GM23338 (cell line): ENCODE measurements around the gene AP3D1. TPM values are rescaled to one million over a fixed set of nuclear protein-coding genes. Genes with fewer than 3 reads are reported as not detected.

ENCODE experiments used
- ATAC-seq: fragments of 200-7000 bp; cut with Tn5 transposase; 3 replicates; pipeline ENCODE4 v1.9.1; 2020
- DNase-seq: peaks from one replicate; pipeline ENCODE4 v3.0.0-alpha.2; 2015; ENCODE audit warnings: low spot score
- H2AFZ ChIP-seq: fragments of 200-600 bp; sonication (generic); 2 replicates; pipeline ENCODE4 v1.8.0; 2016; ENCODE audit warnings: antibody characterized with exemption, mild to moderate bottlenecking, moderate library complexity
- H3F3A ChIP-seq: fragments of 200-600 bp; sonication (generic); replicated peaks from 2 replicates; pipeline ENCODE4 v1.8.0; 2017; ENCODE audit warnings: antibody characterized with exemption, mixed run types, low read depth
- H3K27ac ChIP-seq: fragments of 200-600 bp; sonication (generic); 2 replicates; pipeline ENCODE4 v1.6.1; 2016; ENCODE audit warnings: low read depth
- H3K27me3 ChIP-seq: fragments of 200-600 bp; sonication (generic); 2 replicates; pipeline ENCODE4 v1.8.0; 2016; ENCODE audit warnings: mild to moderate bottlenecking, mixed run types, moderate library complexity; ENCODE audit not compliant: insufficient read depth
- H3K36me3 ChIP-seq: fragments of 200-600 bp; sonication (generic); 2 replicates; pipeline ENCODE4 v1.8.0; 2016; ENCODE audit warnings: mild to moderate bottlenecking; ENCODE audit not compliant: insufficient read depth
- H3K4me1 ChIP-seq: fragments of 200-600 bp; sonication (generic); 2 replicates; pipeline ENCODE4 v1.8.0; 2016; ENCODE audit warnings: mild to moderate bottlenecking, moderate library complexity; ENCODE audit not compliant: insufficient read depth
- H3K4me2 ChIP-seq: fragments of 200-600 bp; sonication (generic); 2 replicates; pipeline ENCODE4 v1.7.1; 2017; ENCODE audit warnings: mixed run types
- H3K4me3 ChIP-seq: fragments of 200-600 bp; sonication (generic); 2 replicates; pipeline ENCODE4 v1.6.1; 2016; ENCODE audit warnings: mixed run types
- H3K79me2 ChIP-seq: fragments of 200-600 bp; sonication (generic); replicated peaks from 2 replicates; pipeline ENCODE4 v1.8.0; 2017; ENCODE audit warnings: mild to moderate bottlenecking; ENCODE audit not compliant: insufficient read depth
- H3K9me2 ChIP-seq: fragments of 200-600 bp; sonication (generic); 2 replicates; pipeline ENCODE4 v1.8.0; 2017; ENCODE audit not compliant: insufficient read depth
- H4K20me1 ChIP-seq: fragments of 200-600 bp; sonication (generic); replicated peaks from 2 replicates; pipeline ENCODE4 v1.8.0; 2017; ENCODE audit warnings: mild to moderate bottlenecking; ENCODE audit not compliant: insufficient read depth
- H3K27ac Mint-ChIP-seq: 2 replicates; pipeline ENCODE4 v1.8.0; 2020; ENCODE audit warnings: inconsistent platforms, mild to moderate bottlenecking, moderate library complexity, mixed read lengths
- H3K27me3 Mint-ChIP-seq: 3 replicates; pipeline ENCODE4 v1.8.0; 2022; ENCODE audit warnings: low read depth, mild to moderate bottlenecking, moderate library complexity, mixed read lengths, inconsistent platforms; ENCODE audit not compliant: insufficient read depth, poor library complexity
- H3K36me3 Mint-ChIP-seq: 3 replicates; pipeline ENCODE4 v1.8.0; 2021; ENCODE audit warnings: low read depth, mild to moderate bottlenecking, inconsistent platforms, moderate library complexity, mixed read lengths
- H3K4me1 Mint-ChIP-seq: 3 replicates; pipeline ENCODE4 v1.8.0; 2020; ENCODE audit warnings: mild to moderate bottlenecking, inconsistent platforms, mixed read lengths
- H3K4me3 Mint-ChIP-seq: 3 replicates; pipeline ENCODE4 v1.8.0; 2021; ENCODE audit warnings: moderate library complexity, mild to moderate bottlenecking, inconsistent platforms, mixed read lengths
- H3K9me3 Mint-ChIP-seq: 3 replicates; pipeline ENCODE4 v1.8.0; 2020; ENCODE audit warnings: moderate library complexity, mild to moderate bottlenecking, inconsistent platforms, mixed read lengths
- CREB1 ChIP-seq: fragments of 250-450 bp; sonication (Bioruptor Pico); IDR thresholded peaks from 2 replicates; pipeline ENCODE4 v1.5.0; 2020; ENCODE audit warnings: low read depth, mild to moderate bottlenecking, moderate library complexity
- EZH2 ChIP-seq: fragments of 200-600 bp; sonication (generic); IDR thresholded peaks from one replicate; pipeline ENCODE4 v1.8.0; 2017; ENCODE audit warnings: antibody characterized with exemption, mild to moderate bottlenecking, low read depth; ENCODE audit not compliant: unreplicated experiment
- EZH2phosphoT487 ChIP-seq: fragments of 200-600 bp; sonication (generic); IDR thresholded peaks from one replicate; pipeline ENCODE4 v1.8.1; 2018; ENCODE audit warnings: antibody characterized with exemption; ENCODE audit not compliant: unreplicated experiment
- JUNB ChIP-seq: IDR thresholded peaks from one replicate; pipeline ENCODE4 v1.6.1; 2016; ENCODE audit warnings: antibody characterized with exemption; ENCODE audit not compliant: unreplicated experiment
- NANOG ChIP-seq: IDR thresholded peaks from 2 replicates; pipeline ENCODE4 v1.6.1; 2016; ENCODE audit warnings: antibody characterized with exemption, borderline replicate concordance
- POLR2AphosphoS5 ChIP-seq: IDR thresholded peaks from 2 replicates; pipeline ENCODE4 v1.6.1; 2016; ENCODE audit warnings: antibody characterized with exemption, low read depth
- STAT1 ChIP-seq: IDR thresholded peaks from one replicate; pipeline ENCODE4 v1.6.1; 2016; ENCODE audit warnings: antibody characterized with exemption; ENCODE audit not compliant: unreplicated experiment
- ZNF114 ChIP-seq: fragments of 250-450 bp; sonication (Bioruptor Pico); IDR thresholded peaks from 2 replicates; pipeline ENCODE4 v1.5.0; 2020; ENCODE audit warnings: mild to moderate bottlenecking, moderate library complexity
- ZNF331 ChIP-seq: fragments of 250-450 bp; sonication (Bioruptor Pico); IDR thresholded peaks from 2 replicates; pipeline ENCODE4 v1.5.0; 2020; ENCODE audit warnings: low read depth, mild to moderate bottlenecking, moderate library complexity
- polyA plus RNA-seq: library from polyadenylated mRNA; unstranded; fragments of >200 nt; fragmentation: Nextera tagmentation; extraction: Ambion mirVana; gene quantifications from 2 replicates; pipeline ENCODE4 v1.2.1, GENCODE V29; 2016
- total RNA-seq: library from RNA; depleted of rRNA; stranded (reverse); fragments of >200 nt; shearing (Covaris generic); gene quantifications from 2 replicates; pipeline ENCODE4 v1.2.3, GENCODE V29; 2014
- TF ChIP-seq, protein P1 (sequence below), 2 experiments: fragments of 200-600 bp in 1 of 2; sonication (generic) in 1 of 2; conservative IDR thresholded peaks; 2 replicates each; pipeline versions ENCODE4 v1.5.1 to v1.6.1; 2016 to 2017; ENCODE audit warnings: antibody characterized with exemption in 2 of 2, low read depth in 2 of 2, mild to moderate bottlenecking in 2 of 2, moderate library complexity in 1 of 2
- TF ChIP-seq, protein P2 (sequence below): fragments of 250-450 bp; sonication (Bioruptor Pico); IDR thresholded peaks from 2 replicates; pipeline ENCODE4 v1.5.0; 2020; ENCODE audit warnings: mild to moderate bottlenecking, moderate library complexity
- TF ChIP-seq, protein P3 (sequence below): IDR thresholded peaks from 2 replicates; pipeline ENCODE4 v1.6.1; 2016; ENCODE audit warnings: antibody characterized with exemption

Gene AP3D1
- total and polyA plus RNA-seq, 2 experiments from 2014 or later = 101 to 236 TPM

DNA sequence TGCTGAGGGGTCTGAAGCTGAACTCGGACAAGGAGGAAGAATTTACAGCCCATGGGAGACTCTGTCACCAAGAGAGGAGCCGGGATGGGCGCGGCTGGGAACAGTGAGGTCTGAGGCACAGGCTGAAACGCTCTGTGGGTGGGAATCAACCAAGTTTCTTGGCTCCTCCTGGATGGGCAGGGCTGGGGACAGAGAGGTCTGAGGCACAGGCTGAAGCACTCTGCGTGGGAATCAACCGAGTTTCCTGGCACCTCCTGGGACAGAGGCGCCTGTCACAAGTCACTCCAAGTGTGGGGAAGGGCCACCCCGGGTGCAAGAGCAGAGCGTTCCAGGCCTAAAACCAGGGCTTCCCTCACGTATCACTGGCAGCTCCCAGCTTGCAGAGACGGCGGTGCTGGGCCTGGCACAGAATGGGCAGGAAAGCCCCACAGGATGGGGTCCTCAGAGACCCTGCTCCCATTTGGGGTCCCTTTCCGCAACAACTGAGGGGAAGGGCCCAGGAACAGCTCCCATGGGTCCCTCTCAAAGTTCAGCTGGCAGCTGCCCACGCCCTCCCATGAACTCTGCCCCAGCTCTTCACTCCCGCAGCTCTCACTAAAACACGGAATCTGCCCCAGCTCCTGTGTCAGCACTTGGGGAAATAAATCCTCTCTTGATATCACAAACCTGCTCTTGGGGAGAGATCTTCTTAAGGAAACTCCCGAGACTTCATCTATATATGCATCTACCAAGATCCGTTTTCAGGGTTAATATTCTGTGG, 18.5 kb downstream of the AP3D1 start:
- H3K27me3 ChIP-seq = no peaks in the 10 kb centered on the region
- Mint-ChIP-seq H3K27ac (no peak overlapping the region), H3K9me3 (no peaks in the 10 kb centered on the region), H3K4me1 (no peaks in the 10 kb centered on the region; the same call in 2 of the 3 replicates), H3K36me3 (peaks cover 59% of the 10 kb centered on the region), H3K27me3 (peaks cover 7% of the 10 kb centered on the region), H3K4me3 (no peak overlapping the region; the same call in 2 of the 3 replicates)
- ATAC-seq = no peak
- DNase-seq = no peak
- H3K4me1 ChIP-seq = no peaks in the 10 kb centered on the region
- H2AFZ ChIP-seq = no peak overlapping the region
- 0 out of 2 replicates have a peak, but pooled peaks cover 8% of the 10 kb centered on the region for H3F3A ChIP-seq
- H3K36me3 ChIP-seq = peaks cover 17% of the 10 kb centered on the region; the same call in 1 of the 2 replicates
- H4K20me1 ChIP-seq = peaks cover 24% of the 10 kb centered on the region
- TF ChIP-seq EZH2 (no peak), EZH2phosphoT487 (no peak), CREB1 (CRISPR knock-in tag) (no peak), STAT1 (no peak), ZNF331 (CRISPR knock-in tag) (no peak)
- TF ChIP-seq, protein P1, sequence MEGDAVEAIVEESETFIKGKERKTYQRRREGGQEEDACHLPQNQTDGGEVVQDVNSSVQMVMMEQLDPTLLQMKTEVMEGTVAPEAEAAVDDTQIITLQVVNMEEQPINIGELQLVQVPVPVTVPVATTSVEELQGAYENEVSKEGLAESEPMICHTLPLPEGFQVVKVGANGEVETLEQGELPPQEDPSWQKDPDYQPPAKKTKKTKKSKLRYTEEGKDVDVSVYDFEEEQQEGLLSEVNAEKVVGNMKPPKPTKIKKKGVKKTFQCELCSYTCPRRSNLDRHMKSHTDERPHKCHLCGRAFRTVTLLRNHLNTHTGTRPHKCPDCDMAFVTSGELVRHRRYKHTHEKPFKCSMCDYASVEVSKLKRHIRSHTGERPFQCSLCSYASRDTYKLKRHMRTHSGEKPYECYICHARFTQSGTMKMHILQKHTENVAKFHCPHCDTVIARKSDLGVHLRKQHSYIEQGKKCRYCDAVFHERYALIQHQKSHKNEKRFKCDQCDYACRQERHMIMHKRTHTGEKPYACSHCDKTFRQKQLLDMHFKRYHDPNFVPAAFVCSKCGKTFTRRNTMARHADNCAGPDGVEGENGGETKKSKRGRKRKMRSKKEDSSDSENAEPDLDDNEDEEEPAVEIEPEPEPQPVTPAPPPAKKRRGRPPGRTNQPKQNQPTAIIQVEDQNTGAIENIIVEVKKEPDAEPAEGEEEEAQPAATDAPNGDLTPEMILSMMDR (conservative IDR thresholded peaks at IDR 0.05; ENCODE audit: low read depth in 2 of 2) = no peak
- H3K9me2 ChIP-seq = no peaks in the 10 kb centered on the region
- no peak overlapping the region for H3K4me3 ChIP-seq
- H3K27ac ChIP-seq = no peak overlapping the region
- H3K79me2 ChIP-seq = peaks cover 29% of the 10 kb centered on the region
- H3K4me2 ChIP-seq = no peak overlapping the region

DNA sequence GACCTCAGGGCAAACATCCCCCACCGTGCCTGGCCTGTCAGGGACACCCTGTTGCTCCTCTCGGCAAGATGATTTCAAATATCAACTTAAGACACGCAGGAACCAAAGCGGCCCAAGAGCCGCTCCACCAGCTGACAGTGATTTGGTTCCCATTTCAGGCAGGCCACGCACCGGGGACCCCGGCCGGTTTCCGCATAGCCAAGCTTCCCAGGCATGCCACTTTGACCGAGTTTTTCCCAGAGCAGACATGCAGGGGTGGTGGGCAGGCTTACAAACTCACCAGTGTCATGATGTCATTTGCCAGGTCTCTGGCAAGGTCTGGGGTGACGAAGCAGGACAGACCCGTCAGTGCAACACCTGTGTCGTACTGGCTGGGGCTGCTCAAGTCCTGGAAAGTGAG, 19.2 kb downstream of the AP3D1 start:
- H3K9me3 Mint-ChIP-seq = no peaks in the 10 kb centered on the region
- no peak overlapping the region for H3K4me3 Mint-ChIP-seq
- no peak for ATAC-seq
- DNase-seq = no peak
- H3K9me2 ChIP-seq = no peaks in the 10 kb centered on the region
- no peak overlapping the region for H3K27ac Mint-ChIP-seq
- H3K36me3 Mint-ChIP-seq = peaks cover 60% of the 10 kb centered on the region
- H3K4me2 ChIP-seq = no peak overlapping the region
- 0 out of 2 replicates have a peak, but pooled peaks cover 8% of the 10 kb centered on the region for H3F3A ChIP-seq
- H3K27ac ChIP-seq = no peak overlapping the region
- peaks cover 3% of the 10 kb centered on the region for H3K27me3 Mint-ChIP-seq
- peaks cover 17% of the 10 kb centered on the region for H4K20me1 ChIP-seq
- no peak overlapping the region for H3K4me3 ChIP-seq
- peaks cover 22% of the 10 kb centered on the region for H3K79me2 ChIP-seq
- H2AFZ ChIP-seq = no peak overlapping the region
- H3K27me3 ChIP-seq = no peaks in the 10 kb centered on the region
- H3K4me1 Mint-ChIP-seq = no peaks in the 10 kb centered on the region; the same call in 2 of the 3 replicates
- H3K36me3 ChIP-seq = peaks cover 17% of the 10 kb centered on the region; the same call in 1 of the 2 replicates
- no peaks in the 10 kb centered on the region for H3K4me1 ChIP-seq
- TF ChIP-seq ZNF114 (no peak), POLR2AphosphoS5 (no peak), EZH2 (no peak), NANOG (no peak), ZNF331 (CRISPR knock-in tag) (no peak), JUNB (no peak), CREB1 (CRISPR knock-in tag) (no peak), EZH2phosphoT487 (no peak)
- TF ChIP-seq, protein P2, sequence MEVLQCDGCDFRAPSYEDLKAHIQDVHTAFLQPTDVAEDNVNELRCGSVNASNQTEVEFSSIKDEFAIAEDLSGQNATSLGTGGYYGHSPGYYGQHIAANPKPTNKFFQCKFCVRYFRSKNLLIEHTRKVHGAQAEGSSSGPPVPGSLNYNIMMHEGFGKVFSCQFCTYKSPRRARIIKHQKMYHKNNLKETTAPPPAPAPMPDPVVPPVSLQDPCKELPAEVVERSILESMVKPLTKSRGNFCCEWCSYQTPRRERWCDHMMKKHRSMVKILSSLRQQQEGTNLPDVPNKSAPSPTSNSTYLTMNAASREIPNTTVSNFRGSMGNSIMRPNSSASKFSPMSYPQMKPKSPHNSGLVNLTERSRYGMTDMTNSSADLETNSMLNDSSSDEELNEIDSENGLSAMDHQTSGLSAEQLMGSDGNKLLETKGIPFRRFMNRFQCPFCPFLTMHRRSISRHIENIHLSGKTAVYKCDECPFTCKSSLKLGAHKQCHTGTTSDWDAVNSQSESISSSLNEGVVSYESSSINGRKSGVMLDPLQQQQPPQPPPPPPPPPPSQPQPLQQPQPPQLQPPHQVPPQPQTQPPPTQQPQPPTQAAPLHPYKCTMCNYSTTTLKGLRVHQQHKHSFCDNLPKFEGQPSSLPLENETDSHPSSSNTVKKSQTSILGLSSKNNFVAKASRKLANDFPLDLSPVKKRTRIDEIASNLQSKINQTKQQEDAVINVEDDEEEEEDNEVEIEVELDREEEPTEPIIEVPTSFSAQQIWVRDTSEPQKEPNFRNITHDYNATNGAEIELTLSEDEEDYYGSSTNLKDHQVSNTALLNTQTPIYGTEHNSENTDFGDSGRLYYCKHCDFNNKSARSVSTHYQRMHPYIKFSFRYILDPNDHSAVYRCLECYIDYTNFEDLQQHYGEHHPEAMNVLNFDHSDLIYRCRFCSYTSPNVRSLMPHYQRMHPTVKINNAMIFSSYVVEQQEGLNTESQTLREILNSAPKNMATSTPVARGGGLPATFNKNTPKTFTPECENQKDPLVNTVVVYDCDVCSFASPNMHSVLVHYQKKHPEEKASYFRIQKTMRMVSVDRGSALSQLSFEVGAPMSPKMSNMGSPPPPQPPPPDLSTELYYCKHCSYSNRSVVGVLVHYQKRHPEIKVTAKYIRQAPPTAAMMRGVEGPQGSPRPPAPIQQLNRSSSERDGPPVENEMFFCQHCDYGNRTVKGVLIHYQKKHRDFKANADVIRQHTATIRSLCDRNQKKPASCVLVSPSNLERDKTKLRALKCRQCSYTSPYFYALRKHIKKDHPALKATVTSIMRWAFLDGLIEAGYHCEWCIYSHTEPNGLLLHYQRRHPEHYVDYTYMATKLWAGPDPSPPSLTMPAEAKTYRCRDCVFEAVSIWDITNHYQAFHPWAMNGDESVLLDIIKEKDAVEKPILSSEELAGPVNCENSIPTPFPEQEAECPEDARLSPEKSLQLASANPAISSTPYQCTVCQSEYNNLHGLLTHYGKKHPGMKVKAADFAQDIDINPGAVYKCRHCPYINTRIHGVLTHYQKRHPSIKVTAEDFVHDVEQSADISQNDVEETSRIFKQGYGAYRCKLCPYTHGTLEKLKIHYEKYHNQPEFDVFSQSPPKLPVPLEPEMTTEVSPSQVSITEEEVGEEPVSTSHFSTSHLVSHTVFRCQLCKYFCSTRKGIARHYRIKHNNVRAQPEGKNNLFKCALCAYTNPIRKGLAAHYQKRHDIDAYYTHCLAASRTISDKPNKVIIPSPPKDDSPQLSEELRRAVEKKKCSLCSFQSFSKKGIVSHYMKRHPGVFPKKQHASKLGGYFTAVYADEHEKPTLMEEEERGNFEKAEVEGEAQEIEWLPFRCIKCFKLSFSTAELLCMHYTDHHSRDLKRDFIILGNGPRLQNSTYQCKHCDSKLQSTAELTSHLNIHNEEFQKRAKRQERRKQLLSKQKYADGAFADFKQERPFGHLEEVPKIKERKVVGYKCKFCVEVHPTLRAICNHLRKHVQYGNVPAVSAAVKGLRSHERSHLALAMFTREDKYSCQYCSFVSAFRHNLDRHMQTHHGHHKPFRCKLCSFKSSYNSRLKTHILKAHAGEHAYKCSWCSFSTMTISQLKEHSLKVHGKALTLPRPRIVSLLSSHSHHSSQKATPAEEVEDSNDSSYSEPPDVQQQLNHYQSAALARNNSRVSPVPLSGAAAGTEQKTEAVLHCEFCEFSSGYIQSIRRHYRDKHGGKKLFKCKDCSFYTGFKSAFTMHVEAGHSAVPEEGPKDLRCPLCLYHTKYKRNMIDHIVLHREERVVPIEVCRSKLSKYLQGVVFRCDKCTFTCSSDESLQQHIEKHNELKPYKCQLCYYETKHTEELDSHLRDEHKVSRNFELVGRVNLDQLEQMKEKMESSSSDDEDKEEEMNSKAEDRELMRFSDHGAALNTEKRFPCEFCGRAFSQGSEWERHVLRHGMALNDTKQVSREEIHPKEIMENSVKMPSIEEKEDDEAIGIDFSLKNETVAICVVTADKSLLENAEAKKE (CRISPR knock-in tag) = no peak
- TF ChIP-seq, protein P3, sequence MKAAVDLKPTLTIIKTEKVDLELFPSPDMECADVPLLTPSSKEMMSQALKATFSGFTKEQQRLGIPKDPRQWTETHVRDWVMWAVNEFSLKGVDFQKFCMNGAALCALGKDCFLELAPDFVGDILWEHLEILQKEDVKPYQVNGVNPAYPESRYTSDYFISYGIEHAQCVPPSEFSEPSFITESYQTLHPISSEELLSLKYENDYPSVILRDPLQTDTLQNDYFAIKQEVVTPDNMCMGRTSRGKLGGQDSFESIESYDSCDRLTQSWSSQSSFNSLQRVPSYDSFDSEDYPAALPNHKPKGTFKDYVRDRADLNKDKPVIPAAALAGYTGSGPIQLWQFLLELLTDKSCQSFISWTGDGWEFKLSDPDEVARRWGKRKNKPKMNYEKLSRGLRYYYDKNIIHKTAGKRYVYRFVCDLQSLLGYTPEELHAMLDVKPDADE = no peak
